Activated CD4-positive, alpha-beta T cell treated with anti-CD3 and anti-CD28 coated beads, Interleukin-2, amount 10 ng/mL, durations not matched to agents 7 days and 5 days (primary cell): ENCODE results near the gene ZMAT2. TPM values are rescaled to one million over a fixed set of nuclear protein-coding genes. Genes with fewer than 3 reads are reported as not detected.
"Not testable (repeated sequence)": the region's sequence is repeated elsewhere in the genome, so short reads cannot be mapped to it uniquely, and the experiment has no call there.

ENCODE experiments used
- CTCF ChIA-PET: fragments of 350-600 bp; sonication (Branson Sonifier 250); formaldehyde crosslinking; loops from one replicate; lab custom pipeline; 2021; ENCODE audit warnings: antibody characterized with exemption; lab: Charles Lee
- POLR2A ChIA-PET: fragments of 350-600 bp; sonication (Branson Sonifier 250); formaldehyde crosslinking; loops from one replicate; lab custom pipeline; 2021; ENCODE audit warnings: antibody characterized with exemption; lab: Charles Lee
- DNase-seq: peaks from one replicate; pipeline ENCODE4 v3.0.0-alpha.2; 2020
- H3K27ac Mint-ChIP-seq: one replicate; pipeline ENCODE4 v1.8.0; 2021; ENCODE audit warnings: mild to moderate bottlenecking, moderate library complexity, mixed read lengths
- H3K27me3 Mint-ChIP-seq: one replicate; pipeline ENCODE4 v1.8.0; 2021; ENCODE audit warnings: mixed read lengths
- H3K36me3 Mint-ChIP-seq: one replicate; pipeline ENCODE4 v1.8.0; 2021; ENCODE audit warnings: low read depth, mixed read lengths
- H3K4me1 Mint-ChIP-seq: one replicate; pipeline ENCODE4 v1.8.0; 2021; ENCODE audit warnings: mixed read lengths
- H3K4me3 Mint-ChIP-seq: one replicate; pipeline ENCODE4 v1.8.0; 2021; ENCODE audit warnings: mild to moderate bottlenecking, moderate library complexity, mixed read lengths
- H3K9me3 Mint-ChIP-seq: one replicate; pipeline ENCODE4 v1.8.0; 2021; ENCODE audit warnings: mixed read lengths
- total RNA-seq, 2 experiments: library from RNA; stranded (reverse); gene quantifications; one replicate each; pipeline ENCODE4 v1.2.3, GENCODE V29; 2021

Gene ZMAT2, protein sequence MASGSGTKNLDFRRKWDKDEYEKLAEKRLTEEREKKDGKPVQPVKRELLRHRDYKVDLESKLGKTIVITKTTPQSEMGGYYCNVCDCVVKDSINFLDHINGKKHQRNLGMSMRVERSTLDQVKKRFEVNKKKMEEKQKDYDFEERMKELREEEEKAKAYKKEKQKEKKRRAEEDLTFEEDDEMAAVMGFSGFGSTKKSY
- 10 to 100 TPM; 52.4 to 61.3 TPM for total RNA-seq

DNA sequence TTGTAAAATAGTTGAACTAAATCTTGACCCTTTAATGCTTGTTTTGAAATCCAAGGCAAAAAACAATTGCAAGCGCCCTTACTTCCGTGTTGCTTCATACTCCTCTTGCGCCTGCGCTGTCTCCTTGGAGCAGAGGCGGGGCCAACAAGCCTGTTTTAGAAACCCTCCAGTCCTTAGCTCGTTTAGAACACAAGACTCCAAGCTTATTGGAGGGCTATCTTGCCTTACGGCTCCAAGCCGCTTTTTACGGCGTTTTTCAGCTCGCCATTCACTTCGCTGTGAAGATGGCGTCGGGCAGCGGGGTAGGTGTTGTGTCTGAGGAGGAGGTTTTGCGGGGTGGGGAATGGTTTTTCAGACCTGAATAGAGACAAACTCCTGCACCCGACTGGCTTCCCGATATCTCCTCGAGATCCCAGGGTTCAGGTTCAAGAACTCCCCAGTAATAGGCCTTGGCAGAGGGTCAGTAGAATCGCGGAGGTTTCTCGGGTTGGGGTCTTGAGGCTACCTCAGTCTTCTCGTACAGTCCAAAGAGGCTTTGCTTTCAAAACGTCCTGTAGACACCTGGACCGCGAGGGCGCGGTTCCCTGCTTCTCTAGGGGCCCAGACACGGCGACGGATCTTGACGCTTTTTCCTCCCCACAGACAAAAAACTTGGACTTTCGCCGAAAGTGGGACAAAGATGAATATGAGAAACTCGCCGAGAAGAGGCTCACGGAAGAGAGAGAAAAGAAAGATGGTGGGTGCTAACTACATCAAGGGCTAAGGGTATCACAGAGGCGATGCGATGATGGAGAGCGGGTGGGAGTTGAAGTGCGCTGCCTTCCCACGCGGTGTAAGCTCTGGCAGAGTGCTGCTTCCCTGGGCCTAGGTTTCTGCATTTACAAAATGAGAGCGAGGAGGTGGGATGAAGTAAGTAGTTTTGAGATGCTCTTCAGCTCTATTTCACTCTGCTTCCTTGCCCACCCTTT is at the start of gene ZMAT2:
Gene ZMAT2 (plus strand): TSS at position 271 of the 968 bp plus-strand sequence. CDS start 14 bp downstream, at position 285.
- peaks cover 75% of the 10 kb centered on the region for H3K36me3 Mint-ChIP-seq
- H3K4me3 Mint-ChIP-seq = peak within 1 kb of the TSS; percentile 97
- POLR2A ChIA-PET = interaction anchor here (0.6 kb wide), 1 partner anchor 7 kb away, joined by 4 read pairs; no protein-coding TSS in a partner anchor
- peaks cover 28% of the 10 kb centered on the region for H3K4me1 Mint-ChIP-seq
- DNase-seq = peak; percentile 97
- no peaks in the 10 kb centered on the region for H3K27me3 Mint-ChIP-seq
- H3K9me3 Mint-ChIP-seq = no peaks in the 10 kb centered on the region
- peak within 1 kb of the TSS; percentile 94 for H3K27ac Mint-ChIP-seq
- CTCF ChIA-PET = interaction anchor here (0.5 to 1.3 kb wide), 5 partner anchors 10 to 1052 kb away, joined by 3 to 6 read pairs (median 3); partner anchors contain the start of genes CXXC5 and HARS1

DNA sequence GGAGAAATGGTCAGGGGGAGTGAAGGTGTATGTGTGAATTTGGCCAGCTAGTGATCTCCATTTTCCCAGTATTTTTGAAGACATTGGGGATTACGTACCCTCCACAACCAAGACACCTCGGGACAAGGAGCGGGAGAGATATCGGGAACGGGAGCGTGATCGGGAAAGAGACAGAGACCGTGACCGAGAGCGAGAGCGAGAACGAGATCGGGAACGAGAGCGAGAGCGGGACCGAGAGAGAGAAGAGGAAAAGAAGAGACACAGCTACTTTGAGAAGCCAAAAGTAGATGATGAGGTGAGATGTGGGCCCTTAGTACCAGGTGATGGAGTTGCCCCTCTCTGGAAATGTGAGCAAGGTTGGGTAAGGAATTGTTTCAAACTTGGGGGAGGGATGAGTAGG is 41.4 kb upstream of the ZMAT2 start:
- Mint-ChIP-seq H3K9me3 (no peaks in the 10 kb centered on the region), H3K27ac (no peak overlapping the region), H3K36me3 (peaks cover 80% of the 10 kb centered on the region), H3K27me3 (no peaks in the 10 kb centered on the region), H3K4me1 (peaks cover 10% of the 10 kb centered on the region), H3K4me3 (no peak overlapping the region)
- DNase-seq = no peak
- ChIA-PET POLR2A (no interaction called here), CTCF (no interaction called here)

DNA sequence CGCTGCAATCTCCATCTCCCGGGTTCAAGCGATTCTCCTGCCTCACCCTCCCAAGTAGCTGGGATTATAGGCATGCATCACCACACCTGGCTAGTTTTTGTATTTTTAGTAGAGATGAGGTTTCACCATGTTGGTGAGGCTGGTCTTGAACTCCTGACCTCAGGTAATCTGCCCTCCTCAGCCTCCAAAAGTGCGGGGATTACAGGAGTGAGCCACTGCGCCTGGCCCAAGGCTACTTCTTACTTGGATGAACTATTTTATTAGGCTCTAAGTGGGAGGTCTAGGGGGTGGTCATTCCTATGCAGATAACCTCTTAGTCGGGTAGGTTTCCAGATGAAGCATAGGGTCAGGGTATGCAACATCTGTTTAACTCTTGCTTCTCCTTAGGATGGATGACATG is 39.9 kb upstream of the ZMAT2 start:
- H3K9me3 Mint-ChIP-seq, POLR2A ChIA-PET, H3K4me3 Mint-ChIP-seq, H3K27ac Mint-ChIP-seq, H3K27me3 Mint-ChIP-seq, DNase-seq: not testable (repeated sequence)
- H3K36me3 Mint-ChIP-seq = peaks cover 74% of the 10 kb centered on the region
- CTCF ChIA-PET = interaction anchor here (1.1 kb wide), 1 partner anchor 13 kb away, joined by 4 read pairs; the partner anchor contains the start of genes IK and NDUFA2
- H3K4me1 Mint-ChIP-seq = peaks cover 17% of the 10 kb centered on the region

DNA sequence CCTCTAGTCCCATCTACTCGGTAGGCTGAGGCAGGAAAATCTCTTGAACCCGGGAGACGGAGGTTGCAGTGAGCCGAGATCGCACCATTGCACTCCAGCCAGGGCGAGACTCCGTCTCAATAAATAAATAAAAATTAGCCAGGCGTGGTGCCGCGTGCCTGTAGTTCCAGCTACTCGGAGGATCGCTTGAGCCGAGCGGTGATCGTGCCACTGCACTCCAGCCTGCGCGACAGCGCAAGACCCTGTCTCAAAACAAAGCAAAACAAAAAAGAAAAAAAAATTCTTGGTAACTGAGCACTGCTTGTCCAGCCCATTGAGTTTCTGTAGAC is 36.3 kb upstream of the ZMAT2 start:
- CTCF ChIA-PET = interaction anchor here (0.9 to 2.0 kb wide), 5 partner anchors 17 to 261 kb away, joined by 3 to 5 read pairs (median 4); partner anchors contain the start of genes EIF4EBP3, IK, NDUFA2 and SRA1

DNA sequence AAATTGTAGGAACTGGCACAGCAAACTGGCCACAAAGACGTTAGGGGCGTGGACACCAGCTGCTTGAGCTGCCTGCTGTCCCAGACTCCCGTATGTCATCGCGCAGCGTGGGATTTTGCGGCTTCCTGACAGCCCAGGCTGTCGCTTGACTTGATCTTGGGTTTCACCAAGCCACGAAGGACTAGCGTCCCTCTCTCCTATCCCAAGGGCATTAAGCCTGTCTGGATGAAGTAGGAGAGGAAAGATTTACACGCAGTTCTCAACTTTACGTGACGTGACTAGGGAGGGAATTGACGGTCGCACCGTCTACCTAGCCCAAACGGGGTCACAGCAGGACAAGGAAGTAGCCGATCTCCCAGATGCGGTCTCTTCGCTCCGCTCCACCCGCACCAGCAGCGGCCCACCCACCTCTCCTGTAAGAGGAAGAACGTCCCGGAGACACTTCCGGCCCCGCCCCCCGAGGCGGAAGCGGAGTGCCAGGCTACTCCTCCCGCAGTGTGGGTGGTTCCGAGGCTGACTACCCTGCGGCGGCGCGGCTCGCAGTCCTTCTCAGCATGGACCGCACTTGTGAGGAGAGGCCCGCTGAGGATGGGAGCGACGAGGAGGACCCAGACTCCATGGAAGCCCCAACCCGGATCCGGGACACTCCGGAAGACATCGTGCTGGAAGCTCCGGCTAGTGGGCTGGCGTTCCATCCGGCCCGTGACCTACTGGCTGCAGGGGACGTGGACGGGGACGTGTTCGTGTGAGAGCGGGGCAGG is 35.7 kb upstream of the ZMAT2 start, which contains the start of gene WDR55:
Gene WDR55 (plus strand): TSS at position 546 of the 761 bp plus-strand sequence. CDS start 9 bp downstream, at position 555.
- DNase-seq = peak; percentile 98
- ChIA-PET POLR2A (interaction anchor here (1.2 kb wide), 1 partner anchor 27 kb away, joined by 3 read pairs; the partner anchor contains the start of genes HARS1 and HARS2), CTCF (interaction anchor here (0.9 to 2.6 kb wide), 6 partner anchors 11 to 262 kb away, joined by 3 to 14 read pairs (median 4); partner anchors contain the start of genes EIF4EBP3, IK, NDUFA2 and SRA1)
- peak within 1 kb of the TSS; percentile 88 for H3K27ac Mint-ChIP-seq
- H3K4me3 Mint-ChIP-seq = peak within 1 kb of the TSS; percentile 99
- no peaks in the 10 kb centered on the region for H3K9me3 Mint-ChIP-seq
- H3K36me3 Mint-ChIP-seq = peaks cover 73% of the 10 kb centered on the region
- H3K4me1 Mint-ChIP-seq = peaks cover 40% of the 10 kb centered on the region
- no peaks in the 10 kb centered on the region for H3K27me3 Mint-ChIP-seq

More for the DNA sequence above, 36.3 kb upstream of the ZMAT2 start:
- POLR2A ChIA-PET = interaction anchor here (1.2 kb wide), 1 partner anchor 27 kb away, joined by 3 read pairs; the partner anchor contains the start of genes HARS1 and HARS2
- H3K27me3 Mint-ChIP-seq = no peaks in the 10 kb centered on the region
- peak overlapping the region; percentile 99 for H3K4me3 Mint-ChIP-seq
- H3K27ac Mint-ChIP-seq = peak overlapping the region; percentile 88
- no peaks in the 10 kb centered on the region for H3K9me3 Mint-ChIP-seq
- peaks cover 74% of the 10 kb centered on the region for H3K36me3 Mint-ChIP-seq
- peaks cover 40% of the 10 kb centered on the region for H3K4me1 Mint-ChIP-seq
- DNase-seq = no peak

DNA sequence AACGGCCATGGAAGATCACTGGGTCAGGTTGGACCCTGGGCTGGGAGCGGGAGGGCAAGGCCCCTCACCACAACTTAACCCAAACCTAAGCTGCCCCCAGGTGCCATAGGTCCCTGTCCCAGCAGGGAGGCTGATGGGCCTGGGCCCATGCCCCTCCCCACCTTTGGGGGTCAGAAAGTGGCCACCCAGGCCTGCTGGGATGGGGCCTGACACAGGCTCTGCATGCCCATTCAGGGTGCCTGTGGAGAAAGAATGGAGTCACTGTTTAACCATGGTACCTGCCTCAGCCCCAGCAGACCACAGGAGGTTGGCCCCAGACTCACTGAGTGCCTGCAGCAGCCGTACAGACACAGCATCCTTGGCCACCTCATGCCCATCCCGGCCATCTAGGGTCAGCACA is 29.2 kb upstream of the ZMAT2 start:
- CTCF ChIA-PET = not testable (repeated sequence)

DNA sequence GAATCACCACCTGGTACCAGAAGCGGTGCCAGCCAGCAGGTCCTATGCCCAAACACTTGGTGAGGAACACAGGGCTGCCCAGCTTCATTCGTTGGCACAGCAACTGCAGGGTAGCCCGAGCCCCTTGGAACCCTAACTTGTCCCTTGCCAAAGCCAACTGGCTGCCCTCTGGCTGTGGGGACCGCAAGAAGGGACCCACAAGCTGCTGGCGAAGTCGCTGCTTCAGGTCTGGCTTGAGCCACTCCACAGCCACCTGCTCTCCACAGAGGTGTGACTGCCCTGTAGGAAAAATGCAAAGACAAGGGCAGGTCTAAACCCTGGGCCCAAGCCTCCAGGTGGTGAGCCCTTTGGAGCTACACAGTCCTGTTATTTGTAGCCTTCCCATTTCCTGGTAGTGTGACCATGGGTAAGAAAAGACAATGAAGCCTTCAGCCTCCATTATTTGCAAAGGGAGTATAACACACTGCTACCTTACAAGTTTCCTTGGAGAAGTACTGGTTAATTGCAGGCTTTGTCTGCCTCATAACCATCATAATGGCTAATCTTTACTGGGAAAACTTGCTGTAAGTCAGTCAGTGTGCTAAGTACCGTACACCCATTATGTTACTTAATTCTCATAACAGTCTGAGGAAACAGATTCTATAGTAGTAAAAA is 28.6 kb upstream of the ZMAT2 start:
- peaks cover 60% of the 10 kb centered on the region for H3K36me3 Mint-ChIP-seq
- no peaks in the 10 kb centered on the region for H3K9me3 Mint-ChIP-seq
- POLR2A ChIA-PET = interaction anchor here (0.6 kb wide), 1 partner anchor 238 kb away, joined by 3 read pairs; no protein-coding TSS in a partner anchor
- peaks cover 16% of the 10 kb centered on the region for H3K4me1 Mint-ChIP-seq
- no peak overlapping the region for H3K27ac Mint-ChIP-seq
- H3K27me3 Mint-ChIP-seq = no peaks in the 10 kb centered on the region
- CTCF ChIA-PET = no interaction called here
- no peak for DNase-seq
- no peak overlapping the region for H3K4me3 Mint-ChIP-seq

More for the DNA sequence above, 29.2 kb upstream of the ZMAT2 start:
- Mint-ChIP-seq H3K4me1 (peaks cover 20% of the 10 kb centered on the region), H3K36me3 (peaks cover 59% of the 10 kb centered on the region)
- H3K27me3 Mint-ChIP-seq, DNase-seq, H3K9me3 Mint-ChIP-seq, H3K4me3 Mint-ChIP-seq, H3K27ac Mint-ChIP-seq, POLR2A ChIA-PET: not testable (repeated sequence)

DNA sequence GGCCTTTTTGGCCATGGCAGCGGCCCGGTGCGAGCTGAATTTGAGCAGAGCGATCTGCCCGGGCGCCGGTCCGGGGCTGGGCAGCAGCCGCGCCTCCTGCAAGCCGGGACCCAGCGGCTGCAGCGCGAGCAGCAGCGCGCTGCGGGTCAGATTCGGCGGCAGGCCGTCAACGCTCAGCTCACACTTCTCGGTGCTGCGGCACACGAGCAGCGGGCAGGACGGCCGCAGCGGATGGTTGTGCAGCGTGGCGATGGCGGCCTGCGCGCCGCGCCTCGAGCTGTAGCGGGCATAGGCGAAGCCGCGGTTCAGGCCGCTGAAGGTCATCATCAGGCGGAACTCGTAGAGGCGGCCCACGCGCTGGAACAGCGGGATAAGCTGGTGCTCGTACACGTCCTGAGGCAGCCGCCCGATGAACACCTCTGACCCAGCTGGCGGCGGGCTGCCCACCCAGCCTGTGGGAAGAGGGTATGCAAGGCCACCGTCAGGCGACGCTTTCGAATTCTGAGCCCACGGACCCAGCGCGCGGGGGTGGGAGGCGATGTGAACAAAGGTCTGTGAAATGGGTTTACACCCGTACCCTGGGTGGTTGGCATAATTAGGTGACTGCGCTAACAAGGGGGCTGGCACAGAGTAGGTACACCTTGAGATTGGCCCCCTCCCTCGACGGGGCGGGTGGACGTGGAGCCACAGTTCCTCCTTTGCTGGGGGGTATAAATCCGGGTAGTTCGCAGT is 27.6 kb upstream of the ZMAT2 start:
- CTCF ChIA-PET = interaction anchor here (0.6 kb wide), 2 partner anchors 67 to 129 kb away, joined by 3 read pairs; no protein-coding TSS in a partner anchor
- POLR2A ChIA-PET = interaction anchor here (0.6 kb wide), 1 partner anchor 239 kb away, joined by 3 read pairs; no protein-coding TSS in a partner anchor

DNA sequence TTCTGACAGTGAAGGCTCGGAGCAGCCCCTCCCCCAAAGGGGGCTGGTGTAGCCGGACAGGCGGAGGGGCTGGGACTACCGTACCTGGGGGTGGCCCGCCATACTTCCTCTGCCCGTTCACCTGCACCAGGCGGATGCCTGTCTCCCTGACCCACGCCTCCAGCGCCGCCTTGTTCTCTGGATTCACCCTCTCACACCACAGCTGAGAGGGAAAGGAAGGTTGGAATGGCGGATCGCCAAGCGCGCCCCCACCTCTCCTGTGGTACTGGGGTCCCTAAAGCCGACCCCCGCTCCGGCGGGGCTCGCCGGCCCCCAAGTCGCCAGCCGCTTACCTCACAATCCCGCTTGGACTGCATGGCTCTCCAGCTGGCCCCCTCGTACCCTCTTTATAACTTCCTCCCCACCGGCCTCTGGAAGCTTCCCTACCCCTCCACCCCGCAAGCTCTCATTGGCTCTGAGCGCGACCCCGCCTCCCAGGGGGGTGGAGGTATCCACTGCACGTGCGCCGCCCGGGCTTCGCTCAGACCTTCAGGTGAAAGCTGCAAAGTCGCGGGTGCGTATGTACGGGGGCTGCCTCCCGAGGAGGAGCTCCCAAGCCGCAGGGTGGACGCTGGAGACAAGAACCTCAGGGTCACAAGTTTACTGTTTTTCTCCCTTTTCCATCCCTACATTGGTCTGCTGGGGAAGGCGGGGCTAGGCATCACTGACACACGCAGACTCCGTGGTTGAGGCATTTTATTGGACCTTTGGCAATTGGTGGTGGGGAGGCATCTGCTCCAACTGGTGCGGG is 26.9 kb upstream of the ZMAT2 start, which contains the start of gene DND1:
Gene DND1 (minus strand): TSS at position 390 of the 790 bp plus-strand sequence. CDS start 34 bp downstream, at position 356.
- H3K4me3 Mint-ChIP-seq = no peak within 1 kb of the TSS
- no peaks in the 10 kb centered on the region for H3K9me3 Mint-ChIP-seq
- DNase-seq = no peak
- ChIA-PET POLR2A (no interaction called here), CTCF (interaction anchor here (1.0 kb wide), 1 partner anchor 29 kb away, joined by 3 read pairs; no protein-coding TSS in a partner anchor)
- H3K4me1 Mint-ChIP-seq = peaks cover 6% of the 10 kb centered on the region
- peaks cover 59% of the 10 kb centered on the region for H3K36me3 Mint-ChIP-seq
- no peaks in the 10 kb centered on the region for H3K27me3 Mint-ChIP-seq
- no peak within 1 kb of the TSS for H3K27ac Mint-ChIP-seq

More for the DNA sequence above, 27.6 kb upstream of the ZMAT2 start:
- Mint-ChIP-seq H3K27ac (no peak overlapping the region), H3K4me3 (no peak overlapping the region), H3K36me3 (peaks cover 59% of the 10 kb centered on the region), H3K27me3 (no peaks in the 10 kb centered on the region), H3K4me1 (peaks cover 6% of the 10 kb centered on the region), H3K9me3 (no peaks in the 10 kb centered on the region)
- no peak for DNase-seq

DNA sequence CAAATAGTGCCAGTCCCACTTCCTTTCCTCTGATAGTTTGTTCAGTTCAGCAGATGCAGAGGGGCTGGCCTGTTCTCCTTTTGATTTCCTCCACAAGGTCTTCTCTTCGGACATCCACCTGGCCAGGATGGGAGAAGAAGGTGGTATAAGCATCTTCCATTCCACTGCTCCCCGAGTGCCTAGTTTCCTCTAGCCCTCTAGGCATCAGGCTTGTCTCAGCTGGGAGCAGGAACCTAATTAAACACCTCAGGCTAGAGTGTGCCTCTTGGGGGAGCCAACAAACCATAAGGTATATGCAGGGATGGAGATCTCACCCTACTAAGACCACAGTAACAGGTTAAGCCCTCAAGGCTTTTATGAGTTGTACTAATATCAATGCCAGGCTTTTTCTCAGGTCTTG is 26.0 kb upstream of the ZMAT2 start:
- no peak overlapping the region for H3K4me3 Mint-ChIP-seq
- POLR2A ChIA-PET = interaction anchor here (0.6 to 1.2 kb wide), 3 partner anchors 13 to 231 kb away, joined by 3 to 4 read pairs (median 3); no protein-coding TSS in a partner anchor

More for the DNA sequence above, 26.0 kb upstream of the ZMAT2 start:
- Mint-ChIP-seq H3K9me3 (no peaks in the 10 kb centered on the region), H3K27ac (no peak overlapping the region), H3K4me1 (peaks cover 6% of the 10 kb centered on the region), H3K27me3 (no peaks in the 10 kb centered on the region), H3K36me3 (peaks cover 58% of the 10 kb centered on the region)
- no peak for DNase-seq
- CTCF ChIA-PET = interaction anchor here (1.0 to 2.6 kb wide), 5 partner anchors 8 to 28 kb away, joined by 3 to 14 read pairs (median 4); partner anchors contain the start of gene ZMAT2
